ENCODE data around the gene NYNRIN.

The NYNRIN gene

GRCh38 chr14:24427537-24428508, 29.0 kb downstream of the NYNRIN start:
- H3K4me1 Mint-ChIP-seq: peaks cover 29% of the 10 kb centered on the region
- H3K4me3 Mint-ChIP-seq: peak overlapping the region; percentile 35
- H3K27me3 Mint-ChIP-seq: no peaks in the 10 kb centered on the region
- DNase-seq (ENCODE audit: low spot score in 2 of 2): peak in 1 of 2 donors; percentile 9
- no peak overlapping the region for H3K27ac Mint-ChIP-seq (ENCODE audit: low read depth)
- ATAC-seq (replicated peaks; ENCODE audit: extremely low read depth, poor library complexity, severe bottlenecking): no peak
- H3K9me3 Mint-ChIP-seq: no peaks in the 10 kb centered on the region
- H3K36me3 Mint-ChIP-seq (ENCODE audit: insufficient read depth): peaks cover 23% of the 10 kb centered on the region

GRCh38 chr14:24428628-24429394, 30.0 kb downstream of the NYNRIN start:
- Mint-ChIP-seq H3K36me3 (ENCODE audit: insufficient read depth) (peaks cover 31% of the 10 kb centered on the region), H3K4me3 (peak overlapping the region; percentile 83), H3K27me3 (no peaks in the 10 kb centered on the region), H3K27ac (ENCODE audit: low read depth) (peak overlapping the region; percentile 83), H3K9me3 (no peaks in the 10 kb centered on the region), H3K4me1 (peaks cover 37% of the 10 kb centered on the region)
- ATAC-seq (replicated peaks; ENCODE audit: extremely low read depth, poor library complexity, severe bottlenecking): no peak
- DNase-seq (ENCODE audit: low spot score in 2 of 2): peak in 1 of 2 donors; percentile 12

- Mint-ChIP-seq H3K4me1 (peaks cover 37% of the 10 kb centered on the region), H3K4me3 (peak within 1 kb of the TSS; percentile 83), H3K36me3 (ENCODE audit: insufficient read depth) (peaks cover 38% of the 10 kb centered on the region), H3K9me3 (no peaks in the 10 kb centered on the region), H3K27me3 (no peaks in the 10 kb centered on the region), H3K27ac (ENCODE audit: low read depth) (peak within 1 kb of the TSS; percentile 83)
- DNase-seq (ENCODE audit: low spot score in 2 of 2): peak; percentile 76 to 82
- peak; percentile 84 for ATAC-seq (replicated peaks; ENCODE audit: extremely low read depth, poor library complexity, severe bottlenecking)
Measured at GRCh38 chr14:24429395-24430142, 30.8 kb downstream of the NYNRIN start, which contains the start of the genes CBLN3 and KHNYN. Gene CBLN3, minus strand, starts transcription at chr14:24429668. Its CDS starts 614 bp downstream, at chr14:24429054. Gene KHNYN, plus strand, starts transcription at chr14:24429954. Its CDS starts 777 bp downstream, at chr14:24430731.

DNA sequence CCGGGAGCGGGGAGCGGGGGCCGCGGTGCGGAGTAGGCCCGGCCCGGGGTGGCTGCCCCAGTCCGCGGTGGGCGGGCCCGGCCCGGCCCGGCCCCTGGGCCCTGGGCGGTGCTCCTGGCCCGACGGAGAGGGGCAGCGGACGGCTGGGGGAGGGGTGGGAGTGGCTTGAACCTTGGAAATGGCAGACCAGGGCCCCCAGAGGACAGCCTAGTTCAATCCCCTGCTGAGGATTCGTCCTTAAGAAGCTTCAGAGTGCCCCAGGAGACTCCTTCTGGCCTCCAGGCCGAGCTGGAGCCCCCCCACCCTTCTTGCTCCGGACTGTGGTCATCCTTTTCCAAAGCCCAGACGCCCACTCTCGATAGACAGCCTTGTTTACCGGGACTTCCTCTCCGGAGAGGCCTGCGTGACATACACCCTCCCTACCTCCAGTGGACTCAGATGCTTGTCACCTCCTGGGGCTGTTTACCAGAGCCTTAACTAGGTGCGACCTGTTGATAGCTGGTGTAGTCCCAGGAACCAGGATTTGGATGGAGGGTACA, 31.4 kb downstream of the NYNRIN start:
- ATAC-seq (replicated peaks; ENCODE audit: extremely low read depth, poor library complexity, severe bottlenecking) (peak; percentile 58), DNase-seq (ENCODE audit: low spot score in 2 of 2) (peak; percentile 39 to 45)
- Mint-ChIP-seq H3K4me3 (peak overlapping the region; percentile 83), H3K4me1 (peaks cover 39% of the 10 kb centered on the region), H3K36me3 (ENCODE audit: insufficient read depth) (peaks cover 39% of the 10 kb centered on the region), H3K27ac (ENCODE audit: low read depth) (peak overlapping the region; percentile 83), H3K27me3 (no peaks in the 10 kb centered on the region), H3K9me3 (no peaks in the 10 kb centered on the region)

DNA sequence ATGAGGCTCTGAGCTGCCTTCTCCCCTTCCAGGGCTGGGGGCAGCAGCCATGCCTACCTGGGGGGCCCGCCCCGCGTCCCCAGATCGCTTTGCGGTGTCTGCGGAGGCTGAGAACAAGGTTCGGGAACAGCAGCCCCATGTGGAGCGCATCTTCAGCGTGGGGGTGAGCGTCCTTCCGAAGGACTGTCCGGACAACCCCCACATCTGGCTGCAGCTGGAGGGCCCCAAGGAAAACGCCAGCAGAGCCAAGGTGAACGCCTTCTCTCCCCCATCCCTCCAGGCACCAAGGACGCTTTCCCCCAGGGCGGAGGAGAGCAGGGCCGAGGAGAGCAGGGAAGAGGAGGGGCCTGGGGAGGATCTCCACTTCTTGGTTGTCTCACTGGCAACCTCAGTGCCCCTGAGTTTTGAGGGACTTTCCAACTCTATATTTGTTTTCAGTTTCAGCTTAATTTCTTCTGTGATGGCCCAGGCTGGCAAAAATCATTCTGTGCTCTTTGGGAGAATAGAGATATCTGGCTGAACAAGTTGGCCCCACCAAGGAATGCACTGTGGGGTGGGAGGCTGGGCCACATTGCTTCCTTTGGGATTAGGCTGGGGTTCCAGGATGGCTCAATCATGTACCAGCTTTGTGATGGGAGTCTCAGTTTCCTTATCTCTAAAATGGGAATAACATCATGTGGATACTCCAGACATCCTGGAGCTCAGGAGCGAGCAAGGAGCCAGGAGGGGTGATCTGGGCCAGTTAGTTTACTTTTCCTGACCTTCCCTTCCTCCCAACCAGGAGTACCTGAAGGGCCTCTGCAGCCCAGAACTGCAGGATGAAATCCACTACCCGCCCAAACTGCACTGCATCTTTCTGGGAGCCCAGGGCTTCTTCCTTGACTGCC, 32.1 kb downstream of the NYNRIN start:
- peaks cover 40% of the 10 kb centered on the region for H3K36me3 Mint-ChIP-seq (ENCODE audit: insufficient read depth)
- DNase-seq (ENCODE audit: low spot score in 2 of 2): peak; percentile 23 to 48
- peak; percentile 61 for ATAC-seq (replicated peaks; ENCODE audit: extremely low read depth, poor library complexity, severe bottlenecking)
- no peaks in the 10 kb centered on the region for H3K9me3 Mint-ChIP-seq
- H3K4me3 Mint-ChIP-seq: peak overlapping the region; percentile 83
- no peaks in the 10 kb centered on the region for H3K27me3 Mint-ChIP-seq
- peaks cover 42% of the 10 kb centered on the region for H3K4me1 Mint-ChIP-seq
- peak overlapping the region; percentile 83 for H3K27ac Mint-ChIP-seq (ENCODE audit: low read depth)

GRCh38 chr14:24431569-24432258, 32.9 kb downstream of the NYNRIN start:
- Mint-ChIP-seq H3K4me3 (peak overlapping the region; percentile 83), H3K27me3 (no peaks in the 10 kb centered on the region), H3K9me3 (no peaks in the 10 kb centered on the region), H3K4me1 (peaks cover 45% of the 10 kb centered on the region), H3K27ac (ENCODE audit: low read depth) (peak overlapping the region; percentile 83), H3K36me3 (ENCODE audit: insufficient read depth) (peaks cover 42% of the 10 kb centered on the region)
- peak; percentile 80 to 84 for DNase-seq (ENCODE audit: low spot score in 2 of 2)
- peak; percentile 42 for ATAC-seq (replicated peaks; ENCODE audit: extremely low read depth, poor library complexity, severe bottlenecking)

GRCh38 chr14:24432259-24433131, 33.7 kb downstream of the NYNRIN start:
- no peaks in the 10 kb centered on the region for H3K27me3 Mint-ChIP-seq
- H3K9me3 Mint-ChIP-seq: no peaks in the 10 kb centered on the region
- DNase-seq (ENCODE audit: low spot score in 2 of 2): no peak
- H3K36me3 Mint-ChIP-seq (ENCODE audit: insufficient read depth): peaks cover 46% of the 10 kb centered on the region
- peak overlapping the region; percentile 83 for H3K27ac Mint-ChIP-seq (ENCODE audit: low read depth)
- no peak for ATAC-seq (replicated peaks; ENCODE audit: extremely low read depth, poor library complexity, severe bottlenecking)
- peaks cover 51% of the 10 kb centered on the region for H3K4me1 Mint-ChIP-seq
- H3K4me3 Mint-ChIP-seq: no peak overlapping the region

DNA sequence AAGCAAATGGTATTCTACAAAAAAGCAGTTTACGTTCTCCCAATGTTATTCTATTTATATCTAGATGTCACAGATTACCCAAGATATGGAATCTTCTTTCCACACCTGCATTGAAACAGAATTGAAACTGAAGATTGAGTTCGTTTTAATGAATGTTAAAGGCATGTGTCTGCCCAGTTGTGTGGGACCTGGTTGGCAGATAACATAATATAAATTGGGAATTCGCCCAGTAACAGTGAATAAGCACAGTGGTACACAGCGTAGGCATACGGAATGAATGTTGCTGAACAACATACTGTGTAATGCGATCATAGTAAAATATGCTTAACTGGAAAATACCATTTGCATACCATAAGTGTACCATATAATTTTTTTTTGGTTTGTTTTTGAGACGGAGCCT, 35.2 kb downstream of the NYNRIN start:
- DNase-seq (ENCODE audit: low spot score in 2 of 2) (no peak), ATAC-seq (replicated peaks; ENCODE audit: extremely low read depth, poor library complexity, severe bottlenecking) (no peak)
- no peaks in the 10 kb centered on the region for H3K27me3 Mint-ChIP-seq
- H3K4me1 Mint-ChIP-seq: peaks cover 53% of the 10 kb centered on the region
- no peaks in the 10 kb centered on the region for H3K9me3 Mint-ChIP-seq
- no peak overlapping the region for H3K27ac Mint-ChIP-seq (ENCODE audit: low read depth)
- H3K36me3 Mint-ChIP-seq (ENCODE audit: insufficient read depth): peaks cover 46% of the 10 kb centered on the region
- H3K4me3 Mint-ChIP-seq: no peak overlapping the region

DNA sequence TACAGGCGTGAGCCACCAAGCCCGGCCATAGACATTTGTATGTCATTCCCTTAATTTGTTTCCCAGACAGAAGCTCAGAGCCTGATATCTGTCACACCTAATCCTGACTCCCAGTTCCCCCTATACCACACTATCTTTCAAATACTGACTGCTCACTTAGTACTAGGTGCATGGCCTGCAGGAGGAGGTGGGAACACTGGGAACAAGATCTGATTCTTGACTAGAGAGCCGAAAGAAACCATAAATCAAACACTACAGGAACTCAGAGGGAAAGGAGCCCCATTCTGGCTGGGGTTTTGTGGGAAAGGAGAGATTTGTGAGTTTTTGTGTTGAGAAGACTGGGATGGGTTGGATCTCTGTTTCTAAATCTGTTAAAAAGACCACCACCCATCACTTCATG, 35.9 kb downstream of the NYNRIN start:
- no peak for DNase-seq (ENCODE audit: low spot score in 2 of 2)
- Mint-ChIP-seq H3K27me3 (no peaks in the 10 kb centered on the region), H3K4me1 (peaks cover 51% of the 10 kb centered on the region), H3K36me3 (ENCODE audit: insufficient read depth) (peaks cover 49% of the 10 kb centered on the region), H3K4me3 (no peak overlapping the region), H3K9me3 (no peaks in the 10 kb centered on the region), H3K27ac (ENCODE audit: low read depth) (no peak overlapping the region)
- no peak for ATAC-seq (replicated peaks; ENCODE audit: extremely low read depth, poor library complexity, severe bottlenecking)

DNA sequence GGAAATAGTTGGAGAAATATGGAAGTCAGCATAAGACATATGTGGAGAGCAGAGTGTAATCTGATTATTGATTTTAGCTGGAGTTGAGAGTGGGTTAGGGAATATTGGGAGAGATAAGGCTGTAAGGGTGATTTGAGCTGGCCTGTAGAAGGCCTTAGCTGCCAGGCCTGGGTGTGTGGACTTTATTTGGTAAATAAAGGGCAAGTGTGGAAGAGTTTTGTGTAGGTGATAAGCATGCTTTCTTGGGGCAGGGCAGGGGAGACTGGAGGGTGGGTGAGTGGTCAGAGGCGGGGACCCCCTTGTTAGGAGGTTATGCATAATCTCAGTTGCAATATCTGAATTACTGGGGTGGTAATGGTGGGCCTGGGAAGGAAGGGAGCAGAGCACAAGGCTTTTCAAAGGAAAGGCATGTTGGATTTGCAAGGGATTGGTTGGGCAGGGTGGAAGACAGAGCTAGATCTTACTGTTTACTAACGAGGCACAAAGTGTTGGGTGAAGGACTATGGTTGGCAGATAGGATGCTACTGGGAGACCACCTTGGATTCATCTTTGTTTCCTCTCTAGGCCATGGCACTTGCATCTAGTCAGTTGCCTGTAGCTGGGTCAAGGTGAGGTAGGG, 36.5 kb downstream of the NYNRIN start:
- Mint-ChIP-seq H3K4me3 (no peak overlapping the region), H3K27me3 (no peaks in the 10 kb centered on the region), H3K9me3 (no peaks in the 10 kb centered on the region), H3K27ac (ENCODE audit: low read depth) (no peak overlapping the region), H3K4me1 (peaks cover 53% of the 10 kb centered on the region), H3K36me3 (ENCODE audit: insufficient read depth) (peaks cover 50% of the 10 kb centered on the region)
- DNase-seq (ENCODE audit: low spot score in 2 of 2) (no peak), ATAC-seq (replicated peaks; ENCODE audit: extremely low read depth, poor library complexity, severe bottlenecking) (no peak)

All from central memory CD8-positive, alpha-beta T cell (primary cell).